H9 (cell line): ENCODE measurements around the gene CCDC116. TPM values are rescaled to one million over a fixed set of nuclear protein-coding genes. Genes with fewer than 3 reads are reported as not detected.
A peak's percentile ranks its signal among the peaks of the same experiment; 100 is the strongest.

ENCODE experiments used
- DNase-seq: peaks from one replicate; pipeline ENCODE4 v3.0.0-alpha.2; 2017
- H2AFZ ChIP-seq: one replicate; pipeline ENCODE4 v1.6.1; 2013; ENCODE audit warnings: mild to moderate bottlenecking, low read length, control low read depth, moderate library complexity
- H2AK5ac ChIP-seq: 2 replicates; pipeline ENCODE4 v1.6.1; 2013; ENCODE audit warnings: low read length, control low read depth, mixed read lengths; ENCODE audit not compliant: insufficient read length
- H2BK120ac ChIP-seq: one replicate; pipeline ENCODE4 v1.6.1; 2013; ENCODE audit warnings: low read depth, mild to moderate bottlenecking, low read length, control low read depth, inconsistent platforms; ENCODE audit not compliant: poor library complexity, severe bottlenecking
- H2BK12ac ChIP-seq: 2 replicates; pipeline ENCODE4 v1.6.1; 2013; ENCODE audit warnings: low read length, control low read depth, mixed read lengths, low read depth; ENCODE audit not compliant: insufficient read length
- H2BK15ac ChIP-seq: 2 replicates; pipeline ENCODE4 v1.6.1; 2013; ENCODE audit warnings: low read depth, low read length, control low read depth
- H2BK20ac ChIP-seq: one replicate; pipeline ENCODE4 v1.6.1; 2013; ENCODE audit warnings: low read depth, mild to moderate bottlenecking, low read length, control low read depth, inconsistent platforms; ENCODE audit not compliant: poor library complexity, severe bottlenecking
- H2BK5ac ChIP-seq: 2 replicates; pipeline ENCODE4 v1.6.1; 2013; ENCODE audit warnings: low read length, control low read depth, mixed read lengths; ENCODE audit not compliant: insufficient read length
- H3K14ac ChIP-seq: 2 replicates; pipeline ENCODE4 v1.6.1; 2013; ENCODE audit warnings: low read length, control low read depth; ENCODE audit not compliant: insufficient read depth
- H3K18ac ChIP-seq: 2 replicates; pipeline ENCODE4 v1.6.1; 2013; ENCODE audit warnings: low read depth, mild to moderate bottlenecking, mixed read lengths, low read length, control low read depth; ENCODE audit not compliant: insufficient read length
- H3K23ac ChIP-seq: 2 replicates; pipeline ENCODE4 v1.6.1; 2013; ENCODE audit warnings: low read length, control low read depth, mixed read lengths, low read depth; ENCODE audit not compliant: insufficient read length
- H3K23me2 ChIP-seq: 2 replicates; pipeline ENCODE4 v1.6.1; 2013; ENCODE audit warnings: low read depth, mild to moderate bottlenecking, mixed read lengths, low read length, control low read depth; ENCODE audit not compliant: insufficient read length, poor library complexity, severe bottlenecking
- H3K27ac ChIP-seq: 2 replicates; pipeline ENCODE4 v1.5.1; 2013; ENCODE audit warnings: low read length, control low read depth, mixed read lengths, low read depth; ENCODE audit not compliant: insufficient read length
- H3K27me3 ChIP-seq: 2 replicates; pipeline ENCODE4 v1.6.1; 2013; ENCODE audit warnings: low read length, control low read depth, inconsistent platforms; ENCODE audit not compliant: insufficient read depth
- H3K4ac ChIP-seq: 2 replicates; pipeline ENCODE4 v1.6.1; 2013; ENCODE audit warnings: low read depth, mild to moderate bottlenecking, control low read depth, inconsistent platforms, low read length, moderate library complexity
- H3K4me1 ChIP-seq: 2 replicates; pipeline ENCODE4 v1.6.1; 2013; ENCODE audit warnings: low read length, control low read depth, inconsistent platforms; ENCODE audit not compliant: insufficient read depth
- H3K4me2 ChIP-seq: 2 replicates; pipeline ENCODE4 v1.6.1; 2013; ENCODE audit warnings: low read length, control low read depth, mixed read lengths; ENCODE audit not compliant: insufficient read length, insufficient read depth
- H3K56ac ChIP-seq: 2 replicates; pipeline ENCODE4 v1.6.1; 2013; ENCODE audit warnings: low read depth, mild to moderate bottlenecking, mixed read lengths, low read length, control low read depth; ENCODE audit not compliant: insufficient read length
- H3K79me1 ChIP-seq: 2 replicates; pipeline ENCODE4 v1.6.1; 2013; ENCODE audit warnings: low read depth, mild to moderate bottlenecking, moderate library complexity, low read length, control low read depth, inconsistent platforms; ENCODE audit not compliant: insufficient read depth, poor library complexity, severe bottlenecking
- H3K79me2 ChIP-seq: 2 replicates; pipeline ENCODE4 v1.6.1; 2013; ENCODE audit warnings: low read length, control low read depth, inconsistent platforms; ENCODE audit not compliant: insufficient read depth
- H3K9ac ChIP-seq: 2 replicates; pipeline ENCODE4 v1.6.1; 2013; ENCODE audit warnings: low read length, control low read depth, mixed read lengths; ENCODE audit not compliant: insufficient read length; ENCODE audit errors: extremely low read depth
- H3K9me3 ChIP-seq: one replicate; pipeline ENCODE4 v1.6.1; 2013; ENCODE audit warnings: low read depth, low read length, inconsistent platforms; ENCODE audit not compliant: control insufficient read depth
- H3T11ph ChIP-seq: one replicate; pipeline ENCODE4 v1.6.1; 2013; ENCODE audit warnings: mild to moderate bottlenecking, low read length, control low read depth, inconsistent platforms
- H4K20me1 ChIP-seq: one replicate; pipeline ENCODE4 v1.6.1; 2013; ENCODE audit not compliant: control insufficient read depth, insufficient read length, insufficient read depth
- H4K5ac ChIP-seq: 2 replicates; pipeline ENCODE4 v1.6.1; 2013; ENCODE audit warnings: low read depth, mild to moderate bottlenecking, mixed read lengths, low read length, control low read depth; ENCODE audit not compliant: insufficient read length
- H4K8ac ChIP-seq: replicated peaks from 2 replicates; pipeline ENCODE4 v1.6.1; 2013; ENCODE audit warnings: low read length, control low read depth, mixed read lengths, low read depth; ENCODE audit not compliant: insufficient read length
- H4K91ac ChIP-seq: 2 replicates; pipeline ENCODE4 v1.6.1; 2013; ENCODE audit warnings: low read depth, mild to moderate bottlenecking, moderate library complexity, mixed read lengths, low read length, control low read depth; ENCODE audit not compliant: insufficient read length
- H3K27ac Mint-ChIP-seq, 3 experiments: 2 replicates in 2 of 3; 3 replicates in 1 of 3; pipeline ENCODE4 v1.8.0; 2020 to 2021; ENCODE audit warnings: mixed read lengths in 3 of 3, mild to moderate bottlenecking in 1 of 3, moderate library complexity in 1 of 3
- H3K27me3 Mint-ChIP-seq: 2 replicates; pipeline ENCODE4 v1.8.0; 2021; ENCODE audit warnings: low read depth, mild to moderate bottlenecking, moderate library complexity, mixed read lengths
- H3K36me3 Mint-ChIP-seq, 3 experiments: 2 replicates in 2 of 3; 3 replicates in 1 of 3; pipeline ENCODE4 v1.8.0; 2020 to 2021; ENCODE audit warnings: low read depth in 3 of 3, mixed read lengths in 3 of 3; ENCODE audit not compliant: insufficient read depth in 1 of 3
- H3K4me1 Mint-ChIP-seq, 2 experiments: 2 replicates each; pipeline ENCODE4 v1.8.0; 2020; ENCODE audit warnings: mixed read lengths in 2 of 2
- H3K4me3 Mint-ChIP-seq, 2 experiments: 2 replicates in 1 of 2; 3 replicates in 1 of 2; pipeline ENCODE4 v1.8.0; 2020 to 2021; ENCODE audit warnings: mild to moderate bottlenecking in 2 of 2, mixed read lengths in 2 of 2, moderate library complexity in 1 of 2
- H3K9me3 Mint-ChIP-seq, 2 experiments: 2 replicates in 1 of 2; 3 replicates in 1 of 2; pipeline ENCODE4 v1.8.0; 2020; ENCODE audit warnings: mild to moderate bottlenecking in 2 of 2, mixed read lengths in 2 of 2, moderate library complexity in 1 of 2
- CTCF ChIP-seq: fragments of 200-600 bp; sonication (generic); conservative IDR thresholded peaks from 3 replicates; pipeline ENCODE4 v1.8.0; 2021; ENCODE audit warnings: antibody characterized with exemption, mild to moderate bottlenecking
- WGBS: extraction: QIAGEN DNeasy Blood & Tissue Kit; methylation state at CpG from one replicate; pipeline ENCODE4 v1.1.7; 2013; ENCODE audit warnings: missing lambda C conversion rate, low lambda C conversion rate, mixed read lengths; ENCODE audit not compliant: insufficient read length; ENCODE audit errors: extremely low coverage; 5-methylcytosine and 5-hydroxymethylcytosine counted together
- total RNA-seq: library from RNA; stranded (reverse); gene quantifications from 2 replicates; pipeline ENCODE4 v1.2.1, GENCODE V29; 2021

CCDC116 gene
- total RNA-seq, 1 experiment from 2014 or later, result 0.63 TPM

- Histone ChIP-seq H3K27me3 (no peaks in the 10 kb centered on the region), H2BK5ac (no peak within 1 kb of the TSS), H3K4ac (peak within 1 kb of the TSS; percentile 24; the same call in 1 of the 2 replicates), H3K9ac (peak within 1 kb of the TSS; percentile 88), H3K23ac (no peak within 1 kb of the TSS), H2AK5ac (no peak within 1 kb of the TSS), H3K56ac (no peak within 1 kb of the TSS), H3K9me3 (no peaks in the 10 kb centered on the region), H4K5ac (no peak within 1 kb of the TSS), H4K20me1 (no peaks in the 10 kb centered on the region), H3K23me2 (peaks cover 5% of the 10 kb centered on the region), H3K18ac (peak within 1 kb of the TSS; percentile 92), H3K79me2 (no peaks in the 10 kb centered on the region), H2BK15ac (no peak within 1 kb of the TSS), H2BK20ac (no peak within 1 kb of the TSS), H3K14ac (peak within 1 kb of the TSS; percentile 90), H4K91ac (no peak within 1 kb of the TSS), H3K79me1 (peaks cover 2% of the 10 kb centered on the region), H3K4me2 (peak within 1 kb of the TSS; percentile 42), H2AFZ (no peak within 1 kb of the TSS), H2BK12ac (no peak within 1 kb of the TSS), H4K8ac (no peak within 1 kb of the TSS), H3K27ac (no peak within 1 kb of the TSS), H2BK120ac (no peak within 1 kb of the TSS), H3T11ph (no peak within 1 kb of the TSS), H3K4me1 (no peaks in the 10 kb centered on the region; the same call in 1 of the 2 replicates)
- H3K27me3 Mint-ChIP-seq, result peaks cover 10% of the 10 kb centered on the region
- H3K4me3 Mint-ChIP-seq, result peak within 1 kb of the TSS; percentile 89
- peak; percentile 71 for TF ChIP-seq CTCF
- no peaks in the 10 kb centered on the region; a peak in 1 of 5 replicates for H3K9me3 Mint-ChIP-seq
- H3K36me3 Mint-ChIP-seq, result peaks cover 5 to 20% (median 14%) of the 10 kb centered on the region in 3 experiments
- DNase-seq, result peak; percentile 94
- peaks cover 12 to 16% of the 10 kb centered on the region in 2 experiments for H3K4me1 Mint-ChIP-seq
- WGBS, result no CpG with 5 or more reads among the region's 93 CpGs
- peak within 1 kb of the TSS in 2 of 3 experiments; percentile 92 to 95; a peak in 3 of 7 replicates for H3K27ac Mint-ChIP-seq
These were observed 3.1 kb upstream of the CCDC116 start, which contains the start of gene YDJC for GRCh38 chr22:21629255-21630149. Gene YDJC, minus strand, starts transcription at chr22:21630022. Its CDS starts 8 bp downstream, at chr22:21630014.
